ENCODE measurements around the gene UNC5C.

The UNC5C gene

GRCh38 chr4:95167805-95168204 is 381.0 kb downstream of the UNC5C start:
- no peak overlapping the region for H3K4me3 ChIP-seq (ENCODE audit: low read depth, low read length)
- no peak for TF ChIP-seq CTCF (IDR thresholded peaks at IDR 0.05; ENCODE audit: borderline replicate concordance, insufficient read depth, low read depth, low read length)

GRCh38 chr4:95165926-95166524 is 382.7 kb downstream of the UNC5C start:
- peak; percentile 37; the same call in 1 of the 2 replicates for TF ChIP-seq CTCF (IDR thresholded peaks at IDR 0.05; ENCODE audit: borderline replicate concordance, insufficient read depth, low read depth, low read length)
- no peak overlapping the region for H3K4me3 ChIP-seq (ENCODE audit: low read depth, low read length)

- TF ChIP-seq CTCF (IDR thresholded peaks at IDR 0.05; ENCODE audit: borderline replicate concordance, insufficient read depth, low read depth, low read length) = no peak
Measured at GRCh38 chr4:95162867-95163266, 385.9 kb downstream of the UNC5C start.

GRCh38 chr4:95161781-95162469 is 386.8 kb downstream of the UNC5C start:
- H3K4me3 ChIP-seq (ENCODE audit: low read depth, low read length) = no peak overlapping the region
- no peak for TF ChIP-seq CTCF (IDR thresholded peaks at IDR 0.05; ENCODE audit: borderline replicate concordance, insufficient read depth, low read depth, low read length)

More at GRCh38 chr4:95162867-95163266, 385.9 kb downstream of the UNC5C start:
- H3K4me3 ChIP-seq (ENCODE audit: low read depth, low read length) = no peak overlapping the region

GRCh38 chr4:95159384-95159783 is 389.4 kb downstream of the UNC5C start:
- no peak for TF ChIP-seq CTCF (IDR thresholded peaks at IDR 0.05; ENCODE audit: borderline replicate concordance, insufficient read depth, low read depth, low read length)
- H3K4me3 ChIP-seq (ENCODE audit: low read depth, low read length) = no peak overlapping the region

GRCh38 chr4:95158626-95159025 is 390.1 kb downstream of the UNC5C start:
- TF ChIP-seq CTCF (IDR thresholded peaks at IDR 0.05; ENCODE audit: borderline replicate concordance, insufficient read depth, low read depth, low read length) = no peak
- H3K4me3 ChIP-seq (ENCODE audit: low read depth, low read length) = no peak overlapping the region

GRCh38 chr4:95158045-95158444 is 390.7 kb downstream of the UNC5C start:
- no peak for TF ChIP-seq CTCF (IDR thresholded peaks at IDR 0.05; ENCODE audit: borderline replicate concordance, insufficient read depth, low read depth, low read length)
- no peak overlapping the region for H3K4me3 ChIP-seq (ENCODE audit: low read depth, low read length)
